Testis (tissue), 2 donors: ENCODE data around the gene NCK2.

Experiments used
- POLR2A ChIP-seq: fragments of 450-650 bp; IDR thresholded peaks from one replicate; pipeline ENCODE4 v1.6.1; 2017; ENCODE audit warnings: antibody characterized with exemption, mild to moderate bottlenecking, moderate library complexity
- TF ChIP-seq, protein P1 (sequence below), 3 experiments: fragments of 450-650 bp in 2 of 3; fragments of 200-600 bp in 1 of 3; sonication (generic) in 1 of 3; IDR thresholded peaks; one replicate each; pipeline ENCODE4 v1.5.1; 2016 to 2019; ENCODE audit warnings: antibody characterized with exemption in 3 of 3, mild to moderate bottlenecking in 2 of 3, moderate library complexity in 1 of 3

DNA sequence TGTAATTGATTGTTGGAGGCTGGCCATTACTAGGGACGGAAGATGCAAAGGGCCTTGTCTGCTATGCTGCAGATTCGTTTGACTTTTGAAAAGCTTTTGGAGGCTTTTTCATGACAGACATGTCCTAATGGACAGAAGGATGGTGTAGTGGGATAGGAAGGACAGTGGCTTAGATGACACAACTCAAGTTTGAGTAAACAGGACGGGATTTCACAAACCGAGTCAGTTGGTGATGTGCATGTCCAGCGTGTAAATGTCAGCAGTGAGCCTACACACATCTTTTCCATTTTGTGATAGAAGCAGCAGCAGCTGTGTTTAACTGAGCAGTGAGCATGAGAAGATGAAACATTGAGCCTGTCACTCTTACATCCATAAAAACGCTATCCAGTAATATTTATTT is 76.0 kb downstream of the NCK2 start:
- TF ChIP-seq, protein P1, sequence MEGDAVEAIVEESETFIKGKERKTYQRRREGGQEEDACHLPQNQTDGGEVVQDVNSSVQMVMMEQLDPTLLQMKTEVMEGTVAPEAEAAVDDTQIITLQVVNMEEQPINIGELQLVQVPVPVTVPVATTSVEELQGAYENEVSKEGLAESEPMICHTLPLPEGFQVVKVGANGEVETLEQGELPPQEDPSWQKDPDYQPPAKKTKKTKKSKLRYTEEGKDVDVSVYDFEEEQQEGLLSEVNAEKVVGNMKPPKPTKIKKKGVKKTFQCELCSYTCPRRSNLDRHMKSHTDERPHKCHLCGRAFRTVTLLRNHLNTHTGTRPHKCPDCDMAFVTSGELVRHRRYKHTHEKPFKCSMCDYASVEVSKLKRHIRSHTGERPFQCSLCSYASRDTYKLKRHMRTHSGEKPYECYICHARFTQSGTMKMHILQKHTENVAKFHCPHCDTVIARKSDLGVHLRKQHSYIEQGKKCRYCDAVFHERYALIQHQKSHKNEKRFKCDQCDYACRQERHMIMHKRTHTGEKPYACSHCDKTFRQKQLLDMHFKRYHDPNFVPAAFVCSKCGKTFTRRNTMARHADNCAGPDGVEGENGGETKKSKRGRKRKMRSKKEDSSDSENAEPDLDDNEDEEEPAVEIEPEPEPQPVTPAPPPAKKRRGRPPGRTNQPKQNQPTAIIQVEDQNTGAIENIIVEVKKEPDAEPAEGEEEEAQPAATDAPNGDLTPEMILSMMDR (IDR thresholded peaks at IDR 0.05), result no peak
- no peak for TF ChIP-seq POLR2A
